Measurements from ENCODE around the gene RND2. TPM values are rescaled to one million over a fixed set of nuclear protein-coding genes. Genes with fewer than 3 reads are reported as not detected.
A peak's percentile ranks its signal among the peaks of the same experiment; 100 is the strongest.

The RND2 gene
- total and polyA plus RNA-seq, 2 of the 13 experiments (the other 11 are each of a cell fraction or from before 2014, with no cell fraction given) = 0.05 to 0.11 TPM

DNA sequence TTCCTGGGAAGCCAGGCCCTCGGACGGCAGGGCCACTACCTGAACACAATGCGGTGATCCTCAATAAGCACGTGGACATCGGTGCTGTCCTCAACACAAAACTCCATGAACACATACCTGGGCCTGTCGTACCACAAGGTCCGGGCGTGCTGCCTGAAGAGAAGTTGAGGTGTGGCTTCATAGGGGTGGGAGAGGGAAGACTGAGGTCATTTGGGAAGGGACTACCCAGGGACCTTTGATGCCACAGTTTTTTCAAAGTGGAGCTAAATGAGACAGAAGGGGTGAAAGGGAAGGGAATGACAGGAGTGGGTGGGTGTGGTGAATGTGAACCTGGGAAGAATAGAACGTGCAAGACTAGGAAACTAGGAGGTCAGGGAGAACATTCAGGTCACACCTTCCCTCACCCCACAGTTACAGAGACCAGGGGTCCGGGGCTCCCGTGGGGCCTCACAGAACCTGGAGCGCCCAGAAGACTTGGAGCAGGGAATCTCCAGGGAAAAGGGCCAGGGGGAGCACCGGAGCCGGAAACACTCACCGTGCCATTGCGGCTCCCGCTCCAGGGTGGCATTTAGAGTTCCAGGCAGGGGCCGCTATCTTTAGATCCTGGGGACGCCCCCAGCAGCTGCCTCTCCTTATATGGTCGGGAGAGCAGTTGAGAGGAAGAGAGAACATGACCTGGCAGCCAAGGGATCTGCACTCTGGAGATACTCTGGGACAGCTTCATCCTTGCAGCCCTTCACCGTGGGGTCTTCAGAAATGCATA lies 45.3 kb upstream of the RND2 start, which contains the start of gene PTGES3L (continued):
- TF ChIP-seq PAF1 (CRISPR knock-in tag; IDR thresholded peaks at IDR 0.05) (no peak), PITX1 (CRISPR knock-in tag; IDR thresholded peaks at IDR 0.05) (no peak), THAP11 (CRISPR knock-in tag; IDR thresholded peaks at IDR 0.05) (no peak), NR2C2 (CRISPR knock-in tag; IDR thresholded peaks at IDR 0.05; ENCODE audit: borderline replicate concordance) (no peak), ZNF619 (CRISPR knock-in tag; IDR thresholded peaks at IDR 0.05) (no peak), ZNF17 (CRISPR knock-in tag; IDR thresholded peaks at IDR 0.05) (no peak), SYNCRIP (IDR thresholded peaks at IDR 0.05; ENCODE audit: insufficient read depth, low read depth, low read length) (no peak), ZKSCAN5 (CRISPR knock-in tag; IDR thresholded peaks at IDR 0.05) (no peak), GABPA (IDR thresholded peaks at IDR 0.05; ENCODE audit: low read depth, low read length) (peak; percentile 62), GABPA (CRISPR knock-in tag; IDR thresholded peaks at IDR 0.05; ENCODE audit: low read depth) (peak; percentile 77), ZNF296 (CRISPR knock-in tag; conservative IDR thresholded peaks at IDR 0.05) (no peak), WIZ (CRISPR knock-in tag; IDR thresholded peaks at IDR 0.05) (no peak), PHF8 (CRISPR knock-in tag; IDR thresholded peaks at IDR 0.05) (no peak; the same call in 1 of the 2 replicates), ZNF564 (CRISPR knock-in tag; IDR thresholded peaks at IDR 0.05) (no peak), SIX1 (CRISPR knock-in tag; IDR thresholded peaks at IDR 0.05; ENCODE audit: borderline replicate concordance) (no peak), ZNF367 (CRISPR knock-in tag; IDR thresholded peaks at IDR 0.05; ENCODE audit: borderline replicate concordance) (no peak), ZNF160 (CRISPR knock-in tag; IDR thresholded peaks at IDR 0.05) (no peak), ZNF83 (CRISPR knock-in tag; IDR thresholded peaks at IDR 0.05; ENCODE audit: borderline replicate concordance) (no peak), ZNF124 (CRISPR knock-in tag; IDR thresholded peaks at IDR 0.05) (no peak), FOXA3 (CRISPR knock-in tag; IDR thresholded peaks at IDR 0.05) (no peak), PHF5A (CRISPR knock-in tag; IDR thresholded peaks at IDR 0.05; ENCODE audit: low read depth, unreplicated experiment) (no peak), RBFOX2 (IDR thresholded peaks at IDR 0.05; ENCODE audit: low read depth, low read length) (no peak), HINFP (CRISPR knock-in tag; IDR thresholded peaks at IDR 0.05; ENCODE audit: low read depth) (no peak), HDAC2 (CRISPR knock-in tag; IDR thresholded peaks at IDR 0.05) (no peak; the same call in 1 of the 2 replicates), ZNF800 (CRISPR knock-in tag; IDR thresholded peaks at IDR 0.05) (0 out of 2 replicates have a peak, but pooled peaks have one; percentile 65), RBAK (CRISPR knock-in tag; IDR thresholded peaks at IDR 0.05) (no peak)
- TF ChIP-seq, protein P1, sequence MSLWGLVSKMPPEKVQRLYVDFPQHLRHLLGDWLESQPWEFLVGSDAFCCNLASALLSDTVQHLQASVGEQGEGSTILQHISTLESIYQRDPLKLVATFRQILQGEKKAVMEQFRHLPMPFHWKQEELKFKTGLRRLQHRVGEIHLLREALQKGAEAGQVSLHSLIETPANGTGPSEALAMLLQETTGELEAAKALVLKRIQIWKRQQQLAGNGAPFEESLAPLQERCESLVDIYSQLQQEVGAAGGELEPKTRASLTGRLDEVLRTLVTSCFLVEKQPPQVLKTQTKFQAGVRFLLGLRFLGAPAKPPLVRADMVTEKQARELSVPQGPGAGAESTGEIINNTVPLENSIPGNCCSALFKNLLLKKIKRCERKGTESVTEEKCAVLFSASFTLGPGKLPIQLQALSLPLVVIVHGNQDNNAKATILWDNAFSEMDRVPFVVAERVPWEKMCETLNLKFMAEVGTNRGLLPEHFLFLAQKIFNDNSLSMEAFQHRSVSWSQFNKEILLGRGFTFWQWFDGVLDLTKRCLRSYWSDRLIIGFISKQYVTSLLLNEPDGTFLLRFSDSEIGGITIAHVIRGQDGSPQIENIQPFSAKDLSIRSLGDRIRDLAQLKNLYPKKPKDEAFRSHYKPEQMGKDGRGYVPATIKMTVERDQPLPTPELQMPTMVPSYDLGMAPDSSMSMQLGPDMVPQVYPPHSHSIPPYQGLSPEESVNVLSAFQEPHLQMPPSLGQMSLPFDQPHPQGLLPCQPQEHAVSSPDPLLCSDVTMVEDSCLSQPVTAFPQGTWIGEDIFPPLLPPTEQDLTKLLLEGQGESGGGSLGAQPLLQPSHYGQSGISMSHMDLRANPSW (CRISPR knock-in tag; IDR thresholded peaks at IDR 0.05; ENCODE audit: borderline replicate concordance) = no peak

All from HepG2 (cell line).